Superior temporal gyrus (tissue), 1 donor: ENCODE data around the gene ZBTB20.

Source experiments
- DNase-seq: peaks from one replicate; pipeline ENCODE4 v3.0.0-alpha.2; 2016; ENCODE audit errors: extremely low spot score

The ZBTB20 gene

GRCh38 chr3:115089481-115089880 lies 57.6 kb downstream of the ZBTB20 start:
- DNase-seq, result peak; percentile 33

- peak; percentile 64 for DNase-seq
Observed at GRCh38 chr3:115087512-115087911, 59.6 kb downstream of the ZBTB20 start.

GRCh38 chr3:115086344-115086743 lies 60.7 kb downstream of the ZBTB20 start:
- DNase-seq, result peak; percentile 77

- peak; percentile 82 for DNase-seq
Observed at GRCh38 chr3:115085197-115085865, 61.8 kb downstream of the ZBTB20 start.

GRCh38 chr3:115084686-115085085 lies 62.4 kb downstream of the ZBTB20 start:
- DNase-seq, result peak; percentile 73

GRCh38 chr3:115082260-115082659 lies 64.8 kb downstream of the ZBTB20 start:
- DNase-seq, result peak; percentile 65

GRCh38 chr3:115081444-115081843 lies 65.6 kb downstream of the ZBTB20 start:
- no peak for DNase-seq

- no peak for DNase-seq
Observed at GRCh38 chr3:115077501-115078250, 69.4 kb downstream of the ZBTB20 start.

GRCh38 chr3:115074502-115074901 lies 72.6 kb downstream of the ZBTB20 start:
- no peak for DNase-seq

- DNase-seq, result peak; percentile 57
Observed at GRCh38 chr3:115072265-115073021, 74.6 kb downstream of the ZBTB20 start.

GRCh38 chr3:115071601-115072000 lies 75.5 kb downstream of the ZBTB20 start:
- peak; percentile 91 for DNase-seq

GRCh38 chr3:115071166-115071565 lies 75.9 kb downstream of the ZBTB20 start:
- peak; percentile 80 for DNase-seq

GRCh38 chr3:115068799-115069198 lies 78.3 kb downstream of the ZBTB20 start:
- no peak for DNase-seq

GRCh38 chr3:115062412-115062956 lies 84.6 kb downstream of the ZBTB20 start:
- no peak for DNase-seq

GRCh38 chr3:115062009-115062408 lies 85.1 kb downstream of the ZBTB20 start:
- peak; percentile 96 for DNase-seq

- DNase-seq, result no peak
Observed at GRCh38 chr3:115052906-115053305, 94.2 kb downstream of the ZBTB20 start.

GRCh38 chr3:115042351-115042750 lies 104.7 kb downstream of the ZBTB20 start:
- no peak for DNase-seq

GRCh38 chr3:115040673-115041286 lies 106.3 kb downstream of the ZBTB20 start:
- DNase-seq, result peak; percentile 79

GRCh38 chr3:115040246-115040645 lies 106.8 kb downstream of the ZBTB20 start:
- DNase-seq, result peak; percentile 29

- no peak for DNase-seq
Observed at GRCh38 chr3:115038817-115039216, 108.3 kb downstream of the ZBTB20 start.

GRCh38 chr3:115022835-115023398 lies 124.2 kb downstream of the ZBTB20 start:
- DNase-seq, result no peak
